ENCODE measurements around the gene ZDHHC23. TPM values are rescaled to one million over a fixed set of nuclear protein-coding genes. Genes with fewer than 3 reads are reported as not detected.

The ZDHHC23 gene
- total RNA-seq = 2.6 and 2.9 TPM in 2 replicates

- H3K4me1 Mint-ChIP-seq (ENCODE audit: low read depth) = peaks cover 7% of the 10 kb centered on the region
- H3K27me3 Mint-ChIP-seq (ENCODE audit: low read depth) = peaks cover 53% of the 10 kb centered on the region
- H3K27ac Mint-ChIP-seq = peak within 1 kb of the TSS; percentile 61
- H3K9me3 Mint-ChIP-seq = no peaks in the 10 kb centered on the region
- DNase-seq (ENCODE audit: low spot score) = peak; percentile 64
- peak within 1 kb of the TSS; percentile 75 for H3K4me3 Mint-ChIP-seq (ENCODE audit: low read depth)
- H3K36me3 Mint-ChIP-seq (ENCODE audit: low read depth) = no peaks in the 10 kb centered on the region
- intact Hi-C loops (cut with micrococcal nuclease) = loop anchor here (2.0 to 5.0 kb wide), 4 partner anchors 109 to 275 kb away; partner anchors contain the start of genes CCDC191, QTRT2 and USF3
Observed at GRCh38 chr3:113947372-113948014, at the start of gene ZDHHC23. Gene ZDHHC23, plus strand, starts transcription at chr3:113948013. Its CDS starts 790 bp downstream, at chr3:113948803.

- H3K27ac Mint-ChIP-seq = no peak overlapping the region
- H3K4me1 Mint-ChIP-seq (ENCODE audit: low read depth) = peaks cover 2% of the 10 kb centered on the region
- no peaks in the 10 kb centered on the region for H3K36me3 Mint-ChIP-seq (ENCODE audit: low read depth)
- H3K27me3 Mint-ChIP-seq (ENCODE audit: low read depth) = peaks cover 13% of the 10 kb centered on the region
- intact Hi-C loops (cut with micrococcal nuclease) = no loop called here
- no peak overlapping the region for H3K4me3 Mint-ChIP-seq (ENCODE audit: low read depth)
- H3K9me3 Mint-ChIP-seq = no peaks in the 10 kb centered on the region
- DNase-seq (ENCODE audit: low spot score) = no peak
Observed at GRCh38 chr3:113898892-113899291, 48.9 kb upstream of the ZDHHC23 start.

GRCh38 chr3:113906568-113907140 lies 41.2 kb upstream of the ZDHHC23 start:
- intact Hi-C loops (cut with micrococcal nuclease) = no loop called here
- no peak for DNase-seq (ENCODE audit: low spot score)
- Mint-ChIP-seq H3K9me3 (no peaks in the 10 kb centered on the region), H3K4me1 (ENCODE audit: low read depth) (no peaks in the 10 kb centered on the region), H3K27me3 (ENCODE audit: low read depth) (peaks cover 15% of the 10 kb centered on the region), H3K36me3 (ENCODE audit: low read depth) (no peaks in the 10 kb centered on the region), H3K4me3 (ENCODE audit: low read depth) (no peak overlapping the region), H3K27ac (no peak overlapping the region)

DNA sequence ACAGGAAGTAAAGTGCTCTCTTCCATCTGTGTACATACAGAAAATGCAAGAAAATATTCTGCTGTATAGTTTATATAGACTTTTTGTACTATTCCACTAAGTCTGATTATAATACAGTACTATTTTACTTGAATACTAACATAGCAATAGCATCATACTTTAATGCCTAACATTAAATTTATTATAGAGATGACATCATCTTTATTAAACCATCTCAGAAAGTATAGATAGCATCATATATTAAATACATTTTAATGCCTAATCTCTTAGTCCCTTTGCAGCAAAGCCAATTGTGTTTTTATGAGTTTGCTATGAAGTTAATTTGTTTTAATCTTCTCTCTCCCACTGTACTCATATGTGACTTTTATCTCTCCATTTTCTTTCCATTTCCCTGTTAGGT lies 39.7 kb upstream of the ZDHHC23 start:
- peaks cover 2% of the 10 kb centered on the region for H3K4me1 Mint-ChIP-seq (ENCODE audit: low read depth)
- H3K36me3 Mint-ChIP-seq (ENCODE audit: low read depth) = no peaks in the 10 kb centered on the region
- no peak overlapping the region for H3K27ac Mint-ChIP-seq
- no peaks in the 10 kb centered on the region for H3K9me3 Mint-ChIP-seq
- peaks cover 10% of the 10 kb centered on the region for H3K27me3 Mint-ChIP-seq (ENCODE audit: low read depth)
- DNase-seq (ENCODE audit: low spot score) = no peak
- H3K4me3 Mint-ChIP-seq (ENCODE audit: low read depth) = no peak overlapping the region
- intact Hi-C loops (cut with micrococcal nuclease) = no loop called here

GRCh38 chr3:113910966-113911365 lies 36.8 kb upstream of the ZDHHC23 start:
- no peak overlapping the region for H3K4me3 Mint-ChIP-seq (ENCODE audit: low read depth)
- DNase-seq (ENCODE audit: low spot score) = no peak
- intact Hi-C loops (cut with micrococcal nuclease) = no loop called here
- no peaks in the 10 kb centered on the region for H3K36me3 Mint-ChIP-seq (ENCODE audit: low read depth)
- no peak overlapping the region for H3K27ac Mint-ChIP-seq
- peaks cover 10% of the 10 kb centered on the region for H3K27me3 Mint-ChIP-seq (ENCODE audit: low read depth)
- no peaks in the 10 kb centered on the region for H3K9me3 Mint-ChIP-seq
- peaks cover 5% of the 10 kb centered on the region for H3K4me1 Mint-ChIP-seq (ENCODE audit: low read depth)

- DNase-seq (ENCODE audit: low spot score) = peak; percentile 13
- Mint-ChIP-seq H3K27me3 (ENCODE audit: low read depth) (peaks cover 10% of the 10 kb centered on the region), H3K36me3 (ENCODE audit: low read depth) (no peaks in the 10 kb centered on the region), H3K4me1 (ENCODE audit: low read depth) (peaks cover 5% of the 10 kb centered on the region), H3K27ac (no peak overlapping the region), H3K9me3 (no peaks in the 10 kb centered on the region), H3K4me3 (ENCODE audit: low read depth) (peak overlapping the region; percentile 52)
- intact Hi-C loops (cut with micrococcal nuclease) = loop anchor here (1.0 kb wide), 2 partner anchors 74 to 176 kb away; partner anchors contain the start of gene GRAMD1C
Observed at GRCh38 chr3:113912552-113913236, 35.1 kb upstream of the ZDHHC23 start.

GRCh38 chr3:113914646-113915045 lies 33.2 kb upstream of the ZDHHC23 start:
- Mint-ChIP-seq H3K27ac (no peak overlapping the region), H3K4me1 (ENCODE audit: low read depth) (peaks cover 5% of the 10 kb centered on the region), H3K9me3 (no peaks in the 10 kb centered on the region), H3K36me3 (ENCODE audit: low read depth) (no peaks in the 10 kb centered on the region), H3K4me3 (ENCODE audit: low read depth) (no peak overlapping the region), H3K27me3 (ENCODE audit: low read depth) (peaks cover 7% of the 10 kb centered on the region)
- intact Hi-C loops (cut with micrococcal nuclease) = no loop called here
- DNase-seq (ENCODE audit: low spot score) = no peak

DNA sequence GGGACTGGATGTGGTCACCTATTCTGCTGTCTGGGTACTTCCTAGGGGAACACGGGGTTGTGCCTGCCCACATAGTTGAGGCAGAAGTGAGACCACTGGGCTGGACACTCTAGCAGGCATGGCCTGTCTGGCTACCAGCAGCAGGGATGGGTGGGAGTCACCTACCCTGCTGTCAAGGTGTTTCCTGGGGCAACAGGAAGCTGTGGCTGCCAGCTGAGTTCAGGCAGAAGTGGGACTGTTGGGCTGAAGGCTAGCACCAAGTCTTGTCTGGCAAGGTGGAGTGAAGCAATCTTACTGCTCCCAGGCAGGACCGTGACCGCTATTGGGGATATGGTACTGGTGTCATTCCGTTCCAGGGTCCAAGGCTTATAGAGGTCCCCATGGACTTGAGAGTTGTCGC lies 20.3 kb upstream of the ZDHHC23 start:
- Mint-ChIP-seq H3K4me3 (ENCODE audit: low read depth) (no peak overlapping the region), H3K27ac (no peak overlapping the region), H3K27me3 (ENCODE audit: low read depth) (peaks cover 4% of the 10 kb centered on the region), H3K36me3 (ENCODE audit: low read depth) (no peaks in the 10 kb centered on the region), H3K4me1 (ENCODE audit: low read depth) (no peaks in the 10 kb centered on the region), H3K9me3 (peaks cover 26% of the 10 kb centered on the region)
- intact Hi-C loops (cut with micrococcal nuclease) = no loop called here
- no peak for DNase-seq (ENCODE audit: low spot score)

GRCh38 chr3:113946831-113947230 lies 982 bp upstream of the ZDHHC23 start:
- Mint-ChIP-seq H3K27ac (no peak overlapping the region), H3K9me3 (no peaks in the 10 kb centered on the region), H3K4me3 (ENCODE audit: low read depth) (peak overlapping the region; percentile 75), H3K4me1 (ENCODE audit: low read depth) (peaks cover 7% of the 10 kb centered on the region), H3K36me3 (ENCODE audit: low read depth) (no peaks in the 10 kb centered on the region), H3K27me3 (ENCODE audit: low read depth) (peaks cover 57% of the 10 kb centered on the region)
- no peak for DNase-seq (ENCODE audit: low spot score)
- intact Hi-C loops (cut with micrococcal nuclease) = loop anchor here (2.0 to 5.0 kb wide), 4 partner anchors 110 to 275 kb away; partner anchors contain the start of genes CCDC191, QTRT2 and USF3

GRCh38 chr3:113948015-113948917 lies 453 bp downstream of the ZDHHC23 start:
- intact Hi-C loops (cut with micrococcal nuclease) = loop anchor here (5.0 kb wide), 1 partner anchor 274 kb away; no protein-coding TSS in a partner anchor
- Mint-ChIP-seq H3K27ac (no peak overlapping the region), H3K27me3 (ENCODE audit: low read depth) (peaks cover 45% of the 10 kb centered on the region), H3K4me1 (ENCODE audit: low read depth) (peaks cover 7% of the 10 kb centered on the region), H3K9me3 (no peaks in the 10 kb centered on the region), H3K36me3 (ENCODE audit: low read depth) (no peaks in the 10 kb centered on the region), H3K4me3 (ENCODE audit: low read depth) (peak overlapping the region; percentile 52)
- no peak for DNase-seq (ENCODE audit: low spot score)

DNA sequence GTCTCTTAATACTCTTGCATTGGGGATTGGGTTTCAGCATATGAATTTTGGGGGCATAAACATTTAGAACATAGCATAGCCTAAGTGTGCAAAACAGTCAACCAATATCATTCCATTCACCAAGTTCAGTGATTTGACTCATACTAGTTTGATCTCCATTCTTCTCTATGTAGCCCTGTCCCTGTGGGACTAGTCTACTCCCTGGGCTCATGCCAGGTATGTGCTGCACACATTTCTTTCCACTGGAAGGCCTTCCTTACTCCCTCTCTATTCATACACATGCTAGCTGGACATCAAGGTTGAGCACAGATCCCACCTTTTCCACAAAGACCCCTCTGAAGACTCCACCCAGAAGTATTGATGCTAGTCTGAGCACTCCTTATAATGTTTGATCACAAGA lies 5.1 kb downstream of the ZDHHC23 start:
- no peak overlapping the region for H3K4me3 Mint-ChIP-seq (ENCODE audit: low read depth)

GRCh38 chr3:113953677-113954076 lies 5.9 kb downstream of the ZDHHC23 start:
- no peak overlapping the region for H3K27ac Mint-ChIP-seq
- H3K4me1 Mint-ChIP-seq (ENCODE audit: low read depth) = peaks cover 8% of the 10 kb centered on the region
- no peak overlapping the region for H3K4me3 Mint-ChIP-seq (ENCODE audit: low read depth)
- no peak for DNase-seq (ENCODE audit: low spot score)
- intact Hi-C loops (cut with micrococcal nuclease) = no loop called here
- no peaks in the 10 kb centered on the region for H3K9me3 Mint-ChIP-seq
- no peaks in the 10 kb centered on the region for H3K36me3 Mint-ChIP-seq (ENCODE audit: low read depth)
- H3K27me3 Mint-ChIP-seq (ENCODE audit: low read depth) = peaks cover 16% of the 10 kb centered on the region

More for the DNA sequence above, 5.1 kb downstream of the ZDHHC23 start:
- no peak for DNase-seq (ENCODE audit: low spot score)
- Mint-ChIP-seq H3K4me1 (ENCODE audit: low read depth) (peaks cover 10% of the 10 kb centered on the region), H3K36me3 (ENCODE audit: low read depth) (no peaks in the 10 kb centered on the region), H3K27ac (no peak overlapping the region), H3K27me3 (ENCODE audit: low read depth) (peaks cover 18% of the 10 kb centered on the region), H3K9me3 (no peaks in the 10 kb centered on the region)
- intact Hi-C loops (cut with micrococcal nuclease) = no loop called here
